Measurements from ENCODE around the gene METTL25B. TPM values are rescaled to one million over a fixed set of nuclear protein-coding genes. Genes with fewer than 3 reads are reported as not detected.
A peak's percentile ranks its signal among the peaks of the same experiment; 100 is the strongest.

The METTL25B gene
- total and polyA plus RNA-seq, 2 of the 13 experiments (the other 11 are each of a cell fraction or from before 2014, with no cell fraction given), result 11.9 to 24.0 TPM

DNA sequence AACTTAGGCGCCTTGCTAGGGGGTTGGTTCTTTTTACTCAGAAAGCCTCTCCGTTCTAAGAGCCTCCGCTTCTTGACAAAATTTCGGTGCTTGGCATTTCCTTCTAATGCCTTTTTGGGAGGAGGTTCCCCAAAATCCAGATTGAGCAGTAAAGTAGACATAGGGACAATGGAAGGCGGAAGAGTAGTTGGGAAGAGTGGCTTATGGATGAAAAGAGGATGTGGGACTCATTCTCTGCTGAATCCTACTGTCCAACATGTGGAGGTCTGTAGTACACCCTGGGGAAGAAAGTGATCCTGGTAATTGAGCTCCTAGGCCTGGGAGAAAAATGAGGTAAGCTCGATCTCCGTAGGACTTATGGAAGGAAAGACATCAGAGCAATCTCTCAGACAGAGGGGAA lies 777 bp upstream of the METTL25B start:
- 28% methylated on average over 7 of the region's 7 CpGs for WGBS (ENCODE audit: low lambda C conversion rate)
- no TSS peak for BruUV-seq (replicated peaks)
- POLR2A ChIA-PET, result interaction anchor here (0.7 to 5.7 kb wide), 11 partner anchors 13 to 87 kb away, joined by 5 to 100 read pairs (median 19); partner anchors contain the start of genes CRABP2, HDGF, MRPL24 and NES
- ATAC-seq (no peak), DNase-seq (ENCODE audit: low spot score) (no peak), FAIRE-seq (no peak)
- in situ Hi-C loops (cut with HindIII; ENCODE audit: extremely low pct_ligation_motif_present, low pct_unique_long_range_greater_than_20kb) (loop anchor here (5.0 kb wide), 2 partner anchors 40 kb away; partner anchors contain the start of gene PRCC), intact Hi-C loops (cut with micrococcal nuclease; ENCODE audit: unreplicated experiment) (loop anchor here (10.0 kb wide), 1 partner anchor 63 kb away; no protein-coding TSS in a partner anchor)
- Histone ChIP-seq H3K4me1 (ENCODE audit: insufficient read depth, low read length) (peaks cover 49% of the 10 kb centered on the region), H3K27me3 (ENCODE audit: control insufficient read depth in 1 of 2, insufficient read depth in 2 of 2, low read length in 2 of 2) (no peaks in the 10 kb centered on the region; a peak in 1 of 5 replicates), H3K79me2 (ENCODE audit: insufficient read depth, low read length) (peaks cover 59% of the 10 kb centered on the region), H3K36me3 (replicated peaks in 1 of 2; ENCODE audit: control insufficient read depth in 1 of 2, insufficient read depth in 2 of 2, low read length in 2 of 2) (peaks cover 11 to 21% of the 10 kb centered on the region in 2 experiments), H3K4me2 (ENCODE audit: low read depth, low read length) (peak overlapping the region; percentile 97), H3K9ac (ENCODE audit: insufficient read depth, low read depth, low read length) (peak overlapping the region; percentile 89), H4K20me1 (ENCODE audit: insufficient read depth, low read length) (peaks cover 17% of the 10 kb centered on the region), H3K9me3 (ENCODE audit: low read length) (no peaks in the 10 kb centered on the region), H3K27ac (ENCODE audit: extremely low read length, insufficient read depth, low read length) (peak overlapping the region; percentile 79), H2AFZ (ENCODE audit: low read length) (peak overlapping the region; percentile 87), H3K4me3 (replicated peaks in 1 of 3; ENCODE audit: insufficient read depth in 1 of 3, low read depth in 2 of 3, low read length in 3 of 3) (peak overlapping the region; percentile 66 to 100 (median 98))
- TF ChIP-seq ZSCAN9 (CRISPR knock-in tag; IDR thresholded peaks at IDR 0.05; ENCODE audit: borderline replicate concordance) (no peak), ELF4 (CRISPR knock-in tag; IDR thresholded peaks at IDR 0.05; ENCODE audit: borderline replicate concordance) (0 out of 2 replicates have a peak, but pooled peaks have one; percentile 5), ZNF660 (CRISPR knock-in tag; IDR thresholded peaks at IDR 0.05; ENCODE audit: borderline replicate concordance, low read depth) (no peak), STAT6 (CRISPR knock-in tag; IDR thresholded peaks at IDR 0.05; ENCODE audit: borderline replicate concordance) (no peak)
- CTCF ChIA-PET (ENCODE audit: low intra/inter-chr PET ratio, low total read pairs), result interaction anchor here (0.9 to 5.7 kb wide), 3 partner anchors 38 to 70 kb away, joined by 3 to 119 read pairs (median 3); no protein-coding TSS in a partner anchor

All from HepG2 (cell line).